ENCODE measurements around the gene UBASH3B.

UBASH3B gene

DNA sequence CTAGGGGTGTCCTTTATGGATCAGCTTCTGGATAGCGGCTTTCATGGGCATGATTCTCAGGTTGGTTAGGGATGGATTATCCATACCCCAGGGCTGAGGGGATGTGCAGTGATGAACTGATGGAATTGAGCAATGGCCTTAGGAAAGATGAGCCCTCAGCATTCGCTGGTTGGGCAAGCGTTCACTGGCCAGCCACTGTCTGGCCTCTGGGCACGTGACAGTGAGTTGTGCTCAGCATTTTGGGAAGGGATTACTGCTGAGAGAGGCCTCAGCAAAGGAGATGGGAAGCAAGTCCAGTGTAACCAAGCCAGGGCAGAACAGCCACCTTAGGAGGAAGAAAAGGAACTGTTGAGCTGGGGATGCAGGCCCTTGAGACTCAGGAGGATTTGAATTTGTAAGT, 17.4 kb downstream of the UBASH3B start:
- H3K27ac ChIP-seq (ENCODE audit: low read length) = no peak overlapping the region
- H4K20me1 ChIP-seq (ENCODE audit: insufficient read depth, low read length) = no peaks in the 10 kb centered on the region
- TF ChIP-seq EZH2phosphoT487 (IDR thresholded peaks at IDR 0.05; ENCODE audit: low read depth) = no peak
- TF ChIP-seq, protein P1, sequence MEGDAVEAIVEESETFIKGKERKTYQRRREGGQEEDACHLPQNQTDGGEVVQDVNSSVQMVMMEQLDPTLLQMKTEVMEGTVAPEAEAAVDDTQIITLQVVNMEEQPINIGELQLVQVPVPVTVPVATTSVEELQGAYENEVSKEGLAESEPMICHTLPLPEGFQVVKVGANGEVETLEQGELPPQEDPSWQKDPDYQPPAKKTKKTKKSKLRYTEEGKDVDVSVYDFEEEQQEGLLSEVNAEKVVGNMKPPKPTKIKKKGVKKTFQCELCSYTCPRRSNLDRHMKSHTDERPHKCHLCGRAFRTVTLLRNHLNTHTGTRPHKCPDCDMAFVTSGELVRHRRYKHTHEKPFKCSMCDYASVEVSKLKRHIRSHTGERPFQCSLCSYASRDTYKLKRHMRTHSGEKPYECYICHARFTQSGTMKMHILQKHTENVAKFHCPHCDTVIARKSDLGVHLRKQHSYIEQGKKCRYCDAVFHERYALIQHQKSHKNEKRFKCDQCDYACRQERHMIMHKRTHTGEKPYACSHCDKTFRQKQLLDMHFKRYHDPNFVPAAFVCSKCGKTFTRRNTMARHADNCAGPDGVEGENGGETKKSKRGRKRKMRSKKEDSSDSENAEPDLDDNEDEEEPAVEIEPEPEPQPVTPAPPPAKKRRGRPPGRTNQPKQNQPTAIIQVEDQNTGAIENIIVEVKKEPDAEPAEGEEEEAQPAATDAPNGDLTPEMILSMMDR (IDR thresholded peaks at IDR 0.05; ENCODE audit: low read depth, low read length) = no peak
- H3K4me3 ChIP-seq (ENCODE audit: low read length) = no peak overlapping the region
- H3K9me3 ChIP-seq (ENCODE audit: insufficient read depth, low read length) = no peaks in the 10 kb centered on the region
- peaks cover 14% of the 10 kb centered on the region; the same call in 1 of the 2 replicates for H3K27me3 ChIP-seq (ENCODE audit: low read depth, low read length)
- H3K36me3 ChIP-seq (replicated peaks; ENCODE audit: low read depth, low read length) = no peaks in the 10 kb centered on the region
- no peaks in the 10 kb centered on the region for H3K79me2 ChIP-seq (ENCODE audit: low read length)
- no peak overlapping the region for H2AFZ ChIP-seq (ENCODE audit: low read depth, low read length)
- H3K4me2 ChIP-seq (ENCODE audit: low read length) = no peak overlapping the region
- no peaks in the 10 kb centered on the region for H3K4me1 ChIP-seq (ENCODE audit: low read length)
- H3K9ac ChIP-seq (ENCODE audit: low read length) = no peak overlapping the region

DNA sequence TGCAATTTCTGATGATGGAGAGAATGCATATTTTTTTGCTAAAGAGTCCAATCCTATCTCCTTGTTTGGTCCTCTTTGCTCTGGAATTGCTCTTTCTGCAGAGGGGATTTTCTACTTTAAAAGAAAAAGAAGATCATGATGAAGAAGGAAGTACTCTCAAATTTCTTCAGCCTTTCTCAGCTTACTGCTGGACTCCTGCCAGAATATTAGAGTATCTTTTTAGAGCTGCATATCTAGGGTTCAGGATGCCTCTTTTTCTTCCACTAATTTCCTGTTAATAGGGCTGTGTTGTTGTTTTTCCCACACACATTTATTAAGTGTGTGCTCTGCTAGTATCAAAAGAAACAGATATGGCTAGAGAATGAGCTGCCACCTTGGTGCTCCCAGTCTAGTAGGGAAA, 18.2 kb downstream of the UBASH3B start:
- TF ChIP-seq, protein P1 (IDR thresholded peaks at IDR 0.05; ENCODE audit: low read depth, low read length) = no peak
- no peak for TF ChIP-seq EZH2phosphoT487 (IDR thresholded peaks at IDR 0.05; ENCODE audit: low read depth)
- H3K4me2 ChIP-seq (ENCODE audit: low read length) = no peak overlapping the region
- no peaks in the 10 kb centered on the region for H4K20me1 ChIP-seq (ENCODE audit: insufficient read depth, low read length)
- H3K27me3 ChIP-seq (ENCODE audit: low read depth, low read length) = peaks cover 22% of the 10 kb centered on the region; the same call in 1 of the 2 replicates
- no peaks in the 10 kb centered on the region for H3K79me2 ChIP-seq (ENCODE audit: low read length)
- H2AFZ ChIP-seq (ENCODE audit: low read depth, low read length) = no peak overlapping the region
- no peak overlapping the region for H3K27ac ChIP-seq (ENCODE audit: low read length)
- no peaks in the 10 kb centered on the region for H3K4me1 ChIP-seq (ENCODE audit: low read length)
- H3K9ac ChIP-seq (ENCODE audit: low read length) = no peak overlapping the region
- H3K4me3 ChIP-seq (ENCODE audit: low read length) = no peak overlapping the region
- no peaks in the 10 kb centered on the region for H3K36me3 ChIP-seq (replicated peaks; ENCODE audit: low read depth, low read length)
- H3K9me3 ChIP-seq (ENCODE audit: insufficient read depth, low read length) = no peaks in the 10 kb centered on the region

DNA sequence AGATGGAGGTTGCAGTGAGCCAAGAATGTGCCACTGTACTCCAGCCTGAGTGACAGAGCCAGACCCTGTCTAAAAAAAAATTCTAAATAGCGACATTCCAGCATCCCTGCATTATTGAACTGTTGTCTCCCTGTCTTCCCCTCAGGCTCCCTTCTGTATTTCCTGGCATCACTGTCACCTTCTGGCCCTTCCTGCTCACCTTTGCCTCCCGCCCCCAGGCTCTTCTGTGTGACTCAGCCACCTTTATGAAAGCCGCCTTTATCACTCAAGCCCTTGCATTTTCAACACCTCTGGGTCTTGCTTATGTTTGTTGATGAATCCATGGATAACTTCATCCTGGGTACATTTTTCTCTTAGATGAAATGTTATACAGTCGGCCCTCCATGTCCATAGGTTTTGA, 21.1 kb downstream of the UBASH3B start:
- TF ChIP-seq EZH2phosphoT487 (IDR thresholded peaks at IDR 0.05; ENCODE audit: low read depth) = no peak
- TF ChIP-seq, protein P1 (IDR thresholded peaks at IDR 0.05; ENCODE audit: low read depth, low read length) = no peak
- Histone ChIP-seq H3K9me3 (ENCODE audit: insufficient read depth, low read length) (no peaks in the 10 kb centered on the region), H3K4me1 (ENCODE audit: low read length) (no peaks in the 10 kb centered on the region), H3K27me3 (ENCODE audit: low read depth, low read length) (peaks cover 38% of the 10 kb centered on the region; the same call in 1 of the 2 replicates), H3K36me3 (replicated peaks; ENCODE audit: low read depth, low read length) (no peaks in the 10 kb centered on the region), H3K79me2 (ENCODE audit: low read length) (no peaks in the 10 kb centered on the region), H3K4me3 (ENCODE audit: low read length) (no peak overlapping the region), H4K20me1 (ENCODE audit: insufficient read depth, low read length) (no peaks in the 10 kb centered on the region), H3K4me2 (ENCODE audit: low read length) (no peak overlapping the region), H3K27ac (ENCODE audit: low read length) (no peak overlapping the region), H3K9ac (ENCODE audit: low read length) (no peak overlapping the region), H2AFZ (ENCODE audit: low read depth, low read length) (no peak overlapping the region)

DNA sequence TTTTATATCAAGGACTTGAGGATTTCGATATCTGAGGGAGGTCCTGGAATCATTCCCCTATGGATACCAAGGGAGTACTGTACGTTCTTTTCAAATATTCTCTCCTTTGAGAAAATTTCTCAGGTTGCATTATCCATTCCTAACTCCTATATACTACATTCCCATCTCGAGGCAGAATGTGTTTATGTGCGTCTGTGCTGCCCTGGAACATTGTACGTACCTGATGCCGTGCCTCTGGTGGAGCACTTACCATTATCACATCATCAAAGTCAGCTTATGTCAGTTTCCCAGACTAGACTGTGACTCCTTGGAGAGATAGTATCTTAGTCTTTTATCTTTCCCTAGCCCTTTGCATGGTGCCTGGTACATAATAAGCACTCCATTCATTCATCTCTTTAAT, 21.7 kb downstream of the UBASH3B start:
- H3K4me1 ChIP-seq (ENCODE audit: low read length) = no peaks in the 10 kb centered on the region
- peaks cover 39% of the 10 kb centered on the region; the same call in 1 of the 2 replicates for H3K27me3 ChIP-seq (ENCODE audit: low read depth, low read length)
- H3K9ac ChIP-seq (ENCODE audit: low read length) = no peak overlapping the region
- H3K27ac ChIP-seq (ENCODE audit: low read length) = no peak overlapping the region
- H3K36me3 ChIP-seq (replicated peaks; ENCODE audit: low read depth, low read length) = no peaks in the 10 kb centered on the region
- no peak for TF ChIP-seq EZH2phosphoT487 (IDR thresholded peaks at IDR 0.05; ENCODE audit: low read depth)
- TF ChIP-seq, protein P1 (IDR thresholded peaks at IDR 0.05; ENCODE audit: low read depth, low read length) = no peak
- H3K4me3 ChIP-seq (ENCODE audit: low read length) = no peak overlapping the region
- H4K20me1 ChIP-seq (ENCODE audit: insufficient read depth, low read length) = no peaks in the 10 kb centered on the region
- H3K79me2 ChIP-seq (ENCODE audit: low read length) = no peaks in the 10 kb centered on the region
- H3K4me2 ChIP-seq (ENCODE audit: low read length) = no peak overlapping the region
- H3K9me3 ChIP-seq (ENCODE audit: insufficient read depth, low read length) = no peaks in the 10 kb centered on the region
- no peak overlapping the region for H2AFZ ChIP-seq (ENCODE audit: low read depth, low read length)
